Medulla oblongata (tissue), 1 donor: ENCODE measurements around the gene GALP.
"Not testable (repeated sequence)": the region's sequence is repeated elsewhere in the genome, so short reads cannot be mapped to it uniquely, and the experiment has no call there.

Experiments
- DNase-seq: peaks from one replicate; pipeline ENCODE4 v3.0.0-alpha.2; 2015; ENCODE audit errors: extremely low spot score

GALP gene

DNA sequence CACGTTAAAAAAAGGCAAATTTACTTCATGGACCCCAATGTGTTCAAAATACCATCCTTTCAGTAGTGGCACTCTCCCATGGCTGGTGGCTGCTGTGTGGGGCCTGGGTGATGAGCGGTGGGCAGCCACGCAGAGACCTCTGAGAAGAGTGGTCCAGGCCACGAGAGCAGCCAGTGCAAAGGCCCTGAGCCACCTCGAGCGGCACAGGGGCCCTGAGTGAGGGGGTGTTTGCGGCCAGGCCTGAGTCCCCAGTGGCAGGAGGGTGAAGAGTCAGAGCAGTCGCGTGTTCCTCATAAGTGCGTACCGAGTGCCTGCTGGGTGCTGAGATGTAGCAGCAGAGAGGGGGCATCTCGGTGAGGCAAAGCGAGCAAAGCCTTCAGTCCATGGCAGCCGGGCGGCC, 27.7 kb upstream of the GALP start:
- no peak for DNase-seq

DNA sequence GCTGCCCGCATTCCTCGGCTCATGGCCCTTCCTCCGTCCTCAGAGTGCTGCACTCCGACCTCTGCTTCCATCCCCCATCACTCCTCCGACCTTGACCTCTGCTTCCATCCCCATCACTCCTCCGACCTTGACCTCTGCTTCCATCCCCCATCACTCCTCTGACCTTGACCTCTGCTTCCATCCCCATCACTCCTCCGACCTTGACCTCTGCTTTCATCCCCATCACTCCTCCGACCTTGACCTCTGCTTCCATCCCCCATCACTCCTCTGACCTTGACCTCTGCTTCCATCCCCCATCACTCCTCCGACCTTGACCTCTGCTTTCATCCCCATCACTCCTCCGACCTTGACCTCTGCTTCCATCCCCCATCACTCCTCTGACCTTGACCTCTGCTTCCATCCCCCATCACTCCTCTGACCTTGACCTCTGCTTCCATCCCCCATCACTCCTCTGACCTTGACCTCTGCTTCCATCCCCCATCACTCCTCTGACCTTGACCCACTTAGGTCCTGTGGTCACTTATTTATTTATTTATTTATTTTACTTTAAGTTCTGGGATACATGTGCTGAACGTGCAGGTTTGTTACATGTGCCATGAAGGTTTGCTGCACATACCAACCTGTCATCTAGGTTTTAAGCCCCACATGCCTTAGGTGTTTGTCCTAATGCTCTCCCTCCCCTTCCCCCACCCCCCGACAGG, 26.7 kb upstream of the GALP start:
- DNase-seq = not testable (repeated sequence)

DNA sequence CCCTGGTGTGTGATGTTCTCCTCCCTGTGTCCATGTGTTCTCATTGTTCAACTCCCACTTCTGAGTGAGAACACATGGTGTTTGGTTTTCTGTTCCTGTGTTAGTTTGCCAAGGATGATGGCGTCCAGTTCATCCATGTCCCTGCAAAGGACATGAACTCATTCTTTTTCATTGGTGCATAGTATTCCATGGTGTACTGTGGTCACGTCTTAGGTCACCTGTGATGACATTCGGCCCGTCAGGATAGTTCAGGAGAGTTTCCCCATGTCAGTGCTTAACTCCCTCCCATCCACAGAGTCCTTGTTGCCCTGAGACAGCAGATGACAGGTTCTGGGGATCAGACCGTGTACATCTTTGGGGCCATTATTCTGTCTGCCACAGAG, 26.2 kb upstream of the GALP start:
- no peak for DNase-seq

DNA sequence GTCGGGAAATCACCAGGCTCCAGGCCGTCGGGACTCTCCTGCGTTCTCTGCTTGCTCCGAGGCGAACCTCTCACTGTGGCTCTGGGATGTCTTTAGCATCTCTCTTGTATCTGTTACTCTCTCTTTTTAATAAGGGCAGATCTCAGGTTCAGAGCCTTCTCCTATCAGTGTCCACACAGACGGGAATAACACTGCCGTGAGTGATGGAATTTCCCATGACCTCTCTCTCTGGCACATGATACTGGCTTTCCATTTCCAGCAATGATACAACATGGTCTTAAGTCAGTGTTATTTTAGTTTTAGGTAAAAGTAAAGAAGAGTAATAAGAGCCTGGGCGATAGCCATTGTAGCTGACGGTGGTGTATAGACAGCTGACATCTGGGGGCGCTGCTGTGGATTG, 25.4 kb upstream of the GALP start:
- DNase-seq = no peak

DNA sequence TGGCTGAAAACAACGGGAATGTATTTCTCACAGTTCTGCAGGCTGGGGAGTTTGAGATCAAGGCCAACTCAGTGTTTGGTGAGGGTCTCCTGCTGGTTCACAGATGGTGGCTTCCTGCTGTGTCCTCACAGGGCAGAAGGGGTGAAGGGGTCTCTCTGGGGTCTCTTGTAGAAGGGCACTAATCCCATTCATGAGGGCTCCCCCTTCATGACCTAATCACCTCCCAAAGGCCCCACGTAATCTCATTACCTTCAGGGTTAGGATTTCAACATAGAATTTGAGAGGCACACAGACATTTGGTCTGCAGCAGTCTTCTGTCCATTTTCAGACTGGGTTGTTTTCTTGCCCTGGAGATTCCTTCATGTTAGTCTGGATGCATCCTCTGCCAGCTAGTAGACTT, 23.2 kb upstream of the GALP start:
- DNase-seq = no peak

DNA sequence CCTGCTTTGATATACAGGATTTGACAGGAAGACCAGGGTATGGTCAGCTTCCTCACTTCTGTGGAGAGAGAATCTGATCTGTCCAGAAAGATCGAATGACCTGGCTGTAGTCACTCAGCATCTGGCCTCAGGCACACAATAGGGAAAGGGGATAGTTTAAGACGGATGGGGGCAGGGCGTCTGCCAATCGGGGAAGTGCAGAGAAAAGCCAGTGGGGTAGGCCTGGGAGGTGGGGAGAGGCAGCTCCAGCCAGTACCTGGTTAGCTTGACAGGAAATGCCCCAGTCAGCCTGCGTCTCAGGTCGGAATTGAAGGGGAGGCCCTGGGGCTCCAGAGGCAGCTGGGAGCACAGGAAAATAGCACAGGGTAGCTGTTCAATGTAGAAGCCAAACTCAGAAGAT, 22.3 kb upstream of the GALP start:
- DNase-seq = no peak

DNA sequence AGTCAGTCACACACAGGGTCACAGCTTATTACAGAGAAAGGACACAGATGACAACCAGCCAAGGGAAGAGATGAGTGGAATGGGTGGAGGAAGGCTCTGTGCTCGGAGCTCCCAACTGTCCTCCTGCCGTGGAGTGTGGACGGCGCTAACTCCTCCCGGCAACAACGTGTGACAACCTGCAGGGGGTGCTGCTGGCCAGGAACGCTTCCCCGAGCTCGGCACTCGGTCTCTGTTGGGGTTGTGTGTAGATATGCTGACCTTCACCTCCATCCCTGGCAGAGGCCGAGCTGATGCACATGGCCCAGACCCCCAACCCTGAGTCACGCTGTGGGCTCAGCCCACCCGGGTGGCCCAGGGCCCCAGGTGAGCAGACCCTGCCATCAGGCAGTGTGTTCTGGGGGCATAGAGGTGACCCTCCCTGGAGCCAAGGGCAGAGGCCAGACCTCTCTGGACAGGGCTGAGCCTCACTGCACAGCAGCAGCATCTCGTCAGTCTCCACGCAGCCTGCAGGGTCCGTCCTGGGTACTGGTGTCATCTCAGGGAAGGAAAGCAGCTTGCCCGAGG, 20.6 kb upstream of the GALP start:
- DNase-seq = no peak

DNA sequence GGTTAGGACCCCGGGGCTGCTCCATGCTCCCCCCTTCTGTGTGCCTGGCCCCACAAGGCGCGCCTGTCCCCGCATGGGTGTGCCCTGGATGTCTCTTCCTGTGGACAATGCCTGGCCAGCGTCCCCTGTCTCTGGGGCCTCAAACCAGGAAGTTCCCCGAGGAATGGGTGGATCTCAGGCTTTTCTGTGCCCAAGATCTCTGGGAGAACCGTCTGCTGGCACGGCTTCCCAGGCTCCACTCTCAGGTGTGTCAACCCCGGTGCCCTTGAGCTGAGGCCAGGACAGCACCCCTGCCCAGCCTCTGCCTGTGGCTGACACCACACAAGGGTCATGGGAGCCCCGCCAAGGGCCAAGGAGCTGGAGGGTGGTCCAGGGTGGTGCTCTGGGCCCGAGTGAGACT, 19.0 kb upstream of the GALP start:
- DNase-seq = no peak

DNA sequence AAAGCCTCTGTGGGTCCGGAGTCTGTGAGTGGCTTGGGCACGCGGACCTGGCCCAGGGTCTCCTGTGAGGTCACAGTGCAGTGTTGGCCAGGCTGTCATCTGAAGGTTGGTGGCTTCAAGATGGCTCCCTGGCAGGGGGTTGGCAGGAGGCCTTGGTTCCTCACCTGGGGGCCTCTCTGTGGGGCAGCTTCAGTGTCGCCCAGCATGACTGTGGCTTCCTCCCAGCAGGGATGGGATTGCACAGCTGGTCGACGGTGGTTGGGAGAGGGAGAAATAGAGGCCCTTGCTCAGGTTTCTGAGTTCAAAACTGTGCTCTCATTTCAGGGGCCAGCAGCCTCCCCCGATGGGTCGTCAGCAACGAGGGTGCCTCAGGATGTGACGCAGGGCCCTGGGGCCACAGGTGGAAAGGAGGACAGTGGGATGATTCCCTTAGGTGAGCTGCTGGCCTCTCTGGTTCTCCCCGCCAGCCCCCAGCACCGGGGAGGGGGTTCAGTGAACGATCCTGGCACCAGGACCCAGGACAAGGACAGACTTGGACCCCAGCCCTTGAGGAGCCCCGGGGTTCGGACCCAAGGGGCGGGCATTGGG, 17.5 kb upstream of the GALP start:
- DNase-seq = no peak

DNA sequence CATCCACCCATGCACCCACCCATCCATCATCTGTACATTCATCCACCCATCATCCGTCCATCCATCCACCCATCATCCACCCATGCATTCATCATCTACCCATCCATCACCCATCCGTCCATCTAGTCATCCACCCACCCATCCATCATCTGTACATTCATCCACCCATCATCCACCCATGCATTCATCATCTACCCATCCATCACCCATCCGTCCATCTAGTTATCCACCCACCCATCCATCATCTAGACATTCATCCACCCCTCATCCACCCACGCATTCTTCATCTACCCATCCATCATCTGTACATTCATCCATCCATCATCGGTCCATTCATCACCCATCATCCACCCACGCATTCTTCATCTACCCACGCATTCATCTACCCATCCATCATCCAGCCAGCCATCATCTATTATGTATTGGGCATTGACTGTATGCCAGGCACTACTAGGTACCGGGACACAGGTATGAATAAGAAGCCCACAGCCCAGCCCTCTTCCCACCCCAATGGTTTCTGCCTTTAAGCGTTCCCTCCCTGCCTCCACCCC, 16.7 kb upstream of the GALP start:
- DNase-seq = no peak

DNA sequence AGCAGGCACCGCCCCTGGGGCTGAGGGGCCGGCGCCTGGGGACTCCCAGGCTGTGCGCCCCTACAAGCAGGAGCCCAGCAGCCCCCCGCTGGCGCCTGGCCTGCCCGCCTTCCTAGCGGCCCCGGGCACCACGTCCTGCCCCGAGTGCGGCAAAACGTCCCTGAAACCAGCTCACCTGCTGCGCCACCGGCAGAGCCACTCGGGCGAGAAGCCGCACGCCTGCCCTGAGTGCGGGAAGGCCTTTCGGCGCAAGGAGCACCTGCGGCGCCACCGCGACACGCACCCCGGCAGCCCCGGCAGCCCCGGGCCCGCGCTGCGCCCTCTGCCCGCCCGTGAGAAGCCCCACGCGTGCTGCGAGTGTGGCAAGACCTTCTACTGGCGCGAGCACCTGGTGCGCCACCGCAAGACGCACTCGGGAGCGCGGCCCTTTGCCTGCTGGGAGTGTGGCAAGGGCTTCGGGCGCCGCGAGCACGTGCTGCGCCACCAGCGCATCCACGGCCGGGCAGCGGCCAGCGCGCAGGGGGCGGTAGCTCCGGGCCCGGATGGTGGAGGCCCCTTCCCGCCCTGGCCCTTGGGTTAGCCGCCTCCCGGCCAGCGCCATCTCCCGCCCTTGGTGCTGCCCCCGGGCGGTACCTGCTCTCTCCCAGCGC, 16.1 kb upstream of the GALP start:
- no peak for DNase-seq

DNA sequence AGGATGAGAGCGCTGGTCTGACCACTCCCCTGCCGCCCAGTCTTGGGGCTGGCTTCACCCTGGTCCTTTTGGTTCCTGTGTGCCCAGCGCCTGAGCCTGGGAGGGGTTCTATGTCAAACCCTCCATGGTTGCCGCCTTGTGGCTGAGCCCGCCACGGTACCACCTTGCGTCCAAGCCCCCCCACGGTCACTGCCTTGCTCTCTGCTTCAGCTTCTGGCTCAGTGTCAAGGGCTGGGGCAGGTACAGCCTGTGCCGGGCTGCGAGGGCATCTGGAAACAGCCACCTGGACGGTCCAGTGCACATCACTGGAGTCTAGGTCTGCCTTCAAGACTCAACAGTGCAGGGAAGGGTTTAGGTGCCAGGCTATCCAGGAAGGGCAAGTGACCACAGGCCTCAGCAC, 14.3 kb upstream of the GALP start:
- no peak for DNase-seq

DNA sequence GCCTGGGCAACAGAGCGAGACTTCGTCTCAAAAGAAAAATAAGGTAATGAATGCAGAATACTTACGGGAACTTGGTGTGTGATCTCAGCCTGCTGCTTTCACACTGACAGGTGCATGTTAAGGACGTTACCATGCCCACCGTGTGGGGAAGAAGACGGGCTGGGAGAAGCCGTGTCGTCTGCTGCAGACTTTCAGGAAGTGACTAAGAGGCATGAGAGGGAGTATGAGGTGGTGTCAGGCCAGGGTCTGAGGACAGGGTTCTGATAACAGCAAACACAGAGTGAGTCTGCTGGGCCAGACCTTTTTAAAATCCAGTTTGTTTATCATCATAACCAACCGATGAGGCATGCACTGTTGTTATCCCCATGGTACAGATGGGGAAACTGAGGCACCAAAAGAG, 13.6 kb upstream of the GALP start:
- no peak for DNase-seq

DNA sequence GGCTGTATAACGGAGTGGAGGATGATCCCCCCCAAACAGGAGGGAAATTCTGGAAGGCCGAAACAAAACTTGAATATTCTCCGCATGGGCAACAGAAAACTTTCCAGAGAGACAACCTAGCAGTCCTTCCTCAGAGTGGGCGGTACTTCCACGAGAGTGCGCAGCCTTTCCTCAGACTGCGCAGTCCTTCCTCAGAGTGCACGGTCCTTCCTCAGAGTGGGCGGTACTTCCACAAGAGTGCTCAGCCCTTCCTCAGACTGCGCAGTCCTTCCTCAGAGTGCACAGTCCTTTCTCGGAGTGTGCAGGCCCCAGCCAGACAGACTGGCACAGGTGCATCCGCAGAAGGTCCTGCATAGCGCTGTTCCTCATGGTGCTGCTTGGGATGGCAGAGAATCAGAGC, 12.7 kb upstream of the GALP start:
- no peak for DNase-seq

DNA sequence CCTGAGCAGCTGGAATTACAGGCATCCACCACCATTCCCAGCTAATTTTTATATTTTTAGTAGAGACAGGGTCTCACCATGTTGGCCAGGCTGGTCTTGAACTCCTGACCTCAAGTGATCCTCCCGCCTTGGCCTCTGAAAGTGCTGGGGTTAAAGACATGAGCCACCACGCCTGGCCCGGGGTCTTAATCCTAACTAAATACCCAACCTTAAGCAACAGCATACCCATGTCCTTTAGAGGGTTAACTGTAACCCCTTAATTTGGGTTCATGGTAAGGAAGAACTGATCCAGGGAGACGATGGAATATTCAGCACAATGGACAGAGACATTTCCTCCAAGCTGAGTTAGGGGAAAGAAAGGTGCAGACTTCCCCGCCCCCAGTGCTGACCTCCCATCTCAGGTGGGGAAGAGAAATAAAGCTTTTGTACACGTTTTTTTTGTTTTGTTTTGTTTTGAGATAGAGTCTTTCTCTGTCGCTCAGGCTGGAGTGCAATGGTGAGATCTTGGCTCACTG, 8.7 kb upstream of the GALP start:
- DNase-seq = no peak

DNA sequence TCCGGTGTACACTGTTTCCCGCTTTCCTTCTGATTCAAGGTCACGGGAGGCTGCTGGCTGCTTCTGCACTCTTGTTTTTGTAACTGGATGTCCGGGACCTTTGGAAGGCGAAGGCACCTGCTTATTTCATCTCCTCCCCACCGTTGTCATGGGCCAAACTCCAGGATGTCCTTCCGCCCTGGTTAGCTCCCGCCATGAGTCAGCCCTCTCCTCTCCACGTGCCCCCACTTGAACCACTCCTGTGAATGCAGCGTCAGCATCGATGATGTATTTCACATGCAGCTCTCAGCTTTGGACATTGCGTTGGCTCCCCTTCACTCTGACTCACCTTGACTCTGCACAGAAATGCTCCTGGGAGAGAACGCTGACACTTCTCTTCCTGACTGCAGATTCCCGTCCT, 5.5 kb upstream of the GALP start:
- DNase-seq = no peak

DNA sequence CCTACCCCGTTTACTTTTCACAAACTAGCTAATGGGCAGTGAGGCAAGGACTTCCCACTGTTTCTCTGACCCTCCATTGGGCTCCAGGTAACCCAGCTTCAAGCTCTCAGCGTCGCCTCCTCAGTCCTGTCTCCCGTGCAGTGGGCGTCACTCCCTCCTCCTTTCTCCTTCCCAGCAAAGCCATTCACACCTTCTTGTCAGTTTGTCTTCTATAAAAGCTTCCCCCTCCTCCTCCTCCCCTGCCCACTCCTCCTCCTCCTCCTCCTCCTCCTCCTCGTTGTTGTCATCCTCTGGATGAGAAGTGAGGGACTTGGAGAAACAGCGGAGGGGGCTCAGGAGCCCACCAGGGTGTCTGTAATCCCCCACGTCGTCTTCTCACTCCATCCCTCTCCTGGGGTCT, 1.7 kb upstream of the GALP start:
- no peak for DNase-seq

DNA sequence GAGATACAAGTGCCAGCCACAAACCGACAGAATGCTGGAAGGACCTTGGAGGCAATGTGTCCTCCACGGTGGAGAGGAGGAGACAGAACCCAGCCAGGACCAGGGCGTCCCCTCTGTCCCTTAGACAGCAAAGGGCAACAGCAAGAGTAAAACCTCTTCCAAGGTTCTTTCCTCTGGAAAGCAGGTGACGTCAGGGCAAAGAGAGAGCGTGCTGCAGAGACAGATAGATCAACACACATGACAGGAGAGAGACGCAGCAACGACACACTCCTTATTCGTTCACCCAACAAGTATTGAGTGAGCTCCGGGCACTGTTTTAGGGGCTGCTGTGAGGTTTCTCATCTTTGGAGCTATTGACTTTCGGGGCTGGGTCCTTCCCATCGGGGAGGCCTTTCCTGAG, 1.3 kb upstream of the GALP start:
- DNase-seq = no peak

DNA sequence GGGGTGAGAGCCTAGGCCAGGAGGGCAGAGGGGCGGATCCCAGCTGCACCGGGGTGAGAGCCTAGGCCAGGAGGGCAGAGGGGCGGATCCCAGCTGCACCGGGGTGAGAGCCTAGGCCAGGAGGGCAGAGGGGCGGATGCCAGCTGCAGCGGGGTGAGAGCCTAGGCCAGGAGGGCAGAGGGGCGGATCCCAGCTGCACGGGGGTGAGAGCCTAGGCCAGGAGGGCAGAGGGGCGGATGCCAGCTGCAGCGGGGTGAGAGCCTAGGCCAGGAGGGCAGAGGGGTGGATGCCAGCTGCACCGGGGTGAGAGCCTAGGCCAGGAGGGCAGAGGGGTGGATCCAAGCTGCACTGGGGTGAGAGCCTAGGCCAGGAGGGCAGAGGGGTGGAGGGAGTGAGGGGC, 502 bp downstream of the GALP start:
- DNase-seq = not testable (repeated sequence)

DNA sequence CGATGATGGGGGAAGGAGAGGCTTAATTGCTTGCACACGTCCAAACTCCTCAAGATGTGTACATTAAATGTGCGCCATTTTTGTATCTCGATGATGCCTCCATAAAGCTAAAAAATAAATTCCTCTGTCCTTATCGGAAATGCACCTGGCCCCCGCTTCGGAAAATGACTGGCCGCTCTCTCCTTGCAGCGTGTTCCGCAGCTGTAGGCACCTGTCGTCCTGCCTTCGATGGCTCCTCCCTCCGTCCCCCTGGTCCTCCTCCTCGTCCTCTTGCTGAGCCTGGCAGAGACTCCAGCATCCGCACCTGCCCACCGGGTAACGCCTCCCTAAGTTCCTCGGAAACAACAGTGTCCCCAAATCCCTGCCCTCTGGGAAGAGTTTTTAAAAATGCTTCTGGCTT, 1.1 kb downstream of the GALP start:
- no peak for DNase-seq

DNA sequence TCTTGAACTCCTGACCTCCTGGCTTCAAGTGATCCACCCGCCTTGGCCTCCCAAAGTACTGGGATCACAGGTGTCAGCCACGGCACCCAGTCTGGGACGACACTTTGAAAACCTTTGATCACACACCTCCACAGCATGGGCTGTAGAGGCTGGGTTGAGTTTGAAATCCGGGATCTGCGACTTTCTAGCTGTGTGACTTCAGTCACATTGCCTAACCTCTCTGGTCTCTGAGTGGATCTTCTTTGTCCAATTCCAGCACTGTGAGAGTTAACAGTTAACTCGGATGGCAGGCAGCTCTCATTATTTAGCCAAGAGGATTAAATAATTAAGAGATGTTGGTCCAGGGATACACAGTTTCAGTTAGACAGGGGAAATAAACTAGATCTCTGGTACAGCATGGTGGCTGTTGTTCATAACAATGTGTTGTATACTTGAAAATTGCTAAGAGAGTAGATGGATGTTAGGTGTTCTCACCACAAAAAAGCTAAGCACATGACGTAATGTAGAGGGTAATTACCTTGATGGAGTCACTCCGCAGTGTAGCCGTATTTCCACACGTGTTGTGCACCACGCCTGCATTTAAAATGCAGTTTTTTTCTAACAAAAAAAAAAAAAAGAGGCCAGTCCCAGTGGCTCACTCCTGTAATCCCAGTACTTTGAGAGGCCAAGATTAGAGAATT, 1.9 kb downstream of the GALP start:
- DNase-seq = no peak

DNA sequence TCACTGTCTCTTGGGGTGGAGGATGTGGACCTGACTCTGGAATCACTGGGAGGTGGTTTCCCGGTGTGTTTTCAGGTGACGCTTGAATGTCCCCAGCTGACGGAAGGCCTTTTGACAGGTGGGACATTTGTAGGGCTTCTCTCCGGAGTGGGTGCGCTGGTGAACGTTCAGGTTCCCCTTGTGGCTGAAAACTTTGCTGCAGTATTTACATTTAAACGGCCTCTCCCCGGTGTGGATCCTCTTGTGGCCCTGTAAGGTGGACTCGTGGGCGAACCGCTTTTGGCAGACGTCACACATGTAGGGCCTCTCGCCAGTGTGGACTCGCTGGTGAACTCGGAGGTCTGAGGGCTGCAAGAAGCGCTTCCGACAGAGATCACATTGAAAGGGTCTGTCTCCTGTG, 14.0 kb downstream of the GALP start:
- no peak for DNase-seq
